T-helper 2 cell treated with Interferon-gamma antibody and Interleukin-4, amounts not matched to agents 5 μg/mL and 100 μg/mL, for 36 hours (primary cell): ENCODE results near the gene ATP9B.
"Not testable (repeated sequence)": the region's sequence is repeated elsewhere in the genome, so short reads cannot be mapped to it uniquely, and the experiment has no call there.

Source experiments
- DNase-seq: peaks from one replicate; pipeline ENCODE4 v3.0.0; 2021; ENCODE audit warnings: low spot score
- H3K27ac Mint-ChIP-seq: one replicate; pipeline ENCODE4 v1.8.0; 2021; ENCODE audit warnings: mild to moderate bottlenecking, mixed read lengths
- H3K27me3 Mint-ChIP-seq: one replicate; pipeline ENCODE4 v1.8.0; 2021; ENCODE audit warnings: low read depth, mixed read lengths
- H3K36me3 Mint-ChIP-seq: one replicate; pipeline ENCODE4 v1.8.0; 2021; ENCODE audit warnings: low read depth, mixed read lengths
- H3K4me1 Mint-ChIP-seq: one replicate; pipeline ENCODE4 v1.8.0; 2021; ENCODE audit warnings: low read depth, mixed read lengths
- H3K4me3 Mint-ChIP-seq: one replicate; pipeline ENCODE4 v1.8.0; 2022; ENCODE audit warnings: mild to moderate bottlenecking, moderate library complexity, mixed read lengths
- H3K9me3 Mint-ChIP-seq: one replicate; pipeline ENCODE4 v1.8.0; 2021; ENCODE audit warnings: mixed read lengths

The ATP9B gene

GRCh38 chr18:79258447-79258846 lies 189.3 kb downstream of the ATP9B start:
- no peak overlapping the region for H3K4me3 Mint-ChIP-seq
- DNase-seq = no peak
- H3K27ac Mint-ChIP-seq = no peak overlapping the region
- no peaks in the 10 kb centered on the region for H3K4me1 Mint-ChIP-seq
- no peaks in the 10 kb centered on the region for H3K27me3 Mint-ChIP-seq
- H3K9me3 Mint-ChIP-seq = no peaks in the 10 kb centered on the region
- H3K36me3 Mint-ChIP-seq = no peaks in the 10 kb centered on the region

DNA sequence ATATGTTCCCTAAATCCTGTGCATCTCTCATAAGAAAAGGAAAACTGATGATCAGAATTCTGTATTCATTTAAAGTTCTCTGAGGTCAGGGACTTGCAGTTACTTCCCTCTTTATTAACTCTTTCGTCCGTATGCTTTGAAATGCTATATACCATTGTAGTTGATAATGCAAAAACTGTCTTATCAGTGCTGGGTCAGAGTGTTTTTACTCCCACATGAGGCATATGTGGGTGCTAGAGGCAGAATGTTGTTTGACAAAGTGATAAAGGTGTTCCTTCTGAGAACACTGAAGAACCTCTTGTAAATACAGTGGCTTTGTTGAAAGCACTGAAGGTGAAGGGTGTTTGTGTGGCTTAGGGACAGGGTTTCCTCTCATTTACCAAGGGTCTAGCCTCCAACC lies 190.0 kb downstream of the ATP9B start:
- H3K4me1 Mint-ChIP-seq = no peaks in the 10 kb centered on the region
- H3K36me3 Mint-ChIP-seq = no peaks in the 10 kb centered on the region
- H3K9me3 Mint-ChIP-seq = no peaks in the 10 kb centered on the region

GRCh38 chr18:79260023-79260422 lies 190.8 kb downstream of the ATP9B start:
- Mint-ChIP-seq H3K4me1 (no peaks in the 10 kb centered on the region), H3K27ac (no peak overlapping the region), H3K36me3 (peaks cover 1% of the 10 kb centered on the region), H3K9me3 (peaks cover 2% of the 10 kb centered on the region), H3K4me3 (no peak overlapping the region), H3K27me3 (no peaks in the 10 kb centered on the region)
- no peak for DNase-seq

More for the DNA sequence above, 190.0 kb downstream of the ATP9B start:
- H3K4me3 Mint-ChIP-seq = no peak overlapping the region
- no peak for DNase-seq
- H3K27ac Mint-ChIP-seq = no peak overlapping the region
- H3K27me3 Mint-ChIP-seq = no peaks in the 10 kb centered on the region

DNA sequence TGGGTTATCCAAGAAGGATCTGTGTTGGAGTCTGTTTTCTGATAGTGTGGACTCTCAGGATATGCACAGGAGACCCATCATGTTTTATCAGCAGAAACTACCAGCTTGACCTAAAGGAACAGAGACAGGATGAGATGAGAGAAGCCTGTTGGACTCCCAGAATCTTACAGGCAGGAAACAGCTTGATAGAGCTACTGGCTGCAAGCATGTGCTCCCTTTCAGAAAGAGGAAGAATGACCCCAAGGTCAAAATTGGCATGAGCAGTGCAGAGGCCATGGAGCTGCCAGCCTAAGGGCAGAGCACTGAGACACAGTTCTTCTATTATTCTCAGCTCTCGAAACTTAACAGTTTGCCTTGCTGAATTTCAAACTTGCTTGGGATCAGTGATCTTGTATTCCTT lies 191.3 kb downstream of the ATP9B start:
- H3K9me3 Mint-ChIP-seq = peaks cover 7% of the 10 kb centered on the region
- H3K36me3 Mint-ChIP-seq = peaks cover 3% of the 10 kb centered on the region
- DNase-seq = no peak
- no peak overlapping the region for H3K4me3 Mint-ChIP-seq
- no peaks in the 10 kb centered on the region for H3K4me1 Mint-ChIP-seq
- no peaks in the 10 kb centered on the region for H3K27me3 Mint-ChIP-seq
- no peak overlapping the region for H3K27ac Mint-ChIP-seq

GRCh38 chr18:79265068-79265467 lies 195.9 kb downstream of the ATP9B start:
- H3K4me3 Mint-ChIP-seq, H3K4me1 Mint-ChIP-seq, H3K27ac Mint-ChIP-seq, DNase-seq, H3K36me3 Mint-ChIP-seq, H3K27me3 Mint-ChIP-seq, H3K9me3 Mint-ChIP-seq: not testable (repeated sequence)

GRCh38 chr18:79271812-79272211 lies 202.6 kb downstream of the ATP9B start:
- not testable (repeated sequence) for DNase-seq, H3K36me3 Mint-ChIP-seq, H3K4me3 Mint-ChIP-seq, H3K4me1 Mint-ChIP-seq, H3K27me3 Mint-ChIP-seq, H3K9me3 Mint-ChIP-seq, H3K27ac Mint-ChIP-seq

DNA sequence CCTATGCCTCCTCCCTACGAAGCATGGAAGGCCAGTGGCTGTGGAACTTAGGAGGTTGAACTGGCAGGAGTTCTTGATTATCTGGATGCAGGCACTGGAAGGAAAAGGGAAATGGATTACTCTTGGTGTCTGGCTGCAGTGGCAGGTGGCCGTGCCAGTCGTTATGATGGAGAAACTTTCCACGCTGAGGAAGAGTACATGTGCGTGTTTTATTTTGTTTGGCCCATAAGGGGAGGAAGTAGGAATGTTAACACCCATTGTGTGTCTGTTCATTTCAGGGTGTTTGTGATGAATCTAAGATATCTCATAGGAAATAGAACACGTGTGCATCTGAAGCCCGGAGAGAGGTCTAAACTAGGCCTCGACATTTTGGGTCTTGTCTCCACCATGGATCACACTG lies 203.7 kb downstream of the ATP9B start:
- Mint-ChIP-seq H3K27me3 (no peaks in the 10 kb centered on the region), H3K4me1 (peaks cover 11% of the 10 kb centered on the region), H3K27ac (no peak overlapping the region), H3K36me3 (peaks cover 9% of the 10 kb centered on the region), H3K9me3 (peaks cover 4% of the 10 kb centered on the region), H3K4me3 (no peak overlapping the region)
- no peak for DNase-seq

DNA sequence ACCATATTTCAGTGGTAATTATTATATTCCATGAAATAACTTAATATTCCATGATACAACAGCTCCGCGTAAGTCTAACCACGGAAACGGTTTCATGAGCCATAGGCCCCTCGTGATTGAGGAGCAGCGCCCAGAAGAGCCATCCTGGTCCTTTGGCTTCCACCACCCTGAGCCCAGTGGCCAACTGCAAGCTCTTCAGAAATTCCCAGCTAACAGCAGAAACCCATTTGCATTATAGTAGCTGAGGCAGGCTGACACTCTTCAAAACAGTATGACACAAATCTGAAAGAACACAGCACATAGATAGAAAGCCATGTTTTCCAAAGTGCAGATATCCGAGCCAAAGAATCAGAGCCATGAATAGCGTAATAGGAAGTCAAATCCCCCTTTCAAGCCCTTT lies 205.6 kb downstream of the ATP9B start:
- H3K4me3 Mint-ChIP-seq = no peak overlapping the region
- DNase-seq = no peak
- H3K27ac Mint-ChIP-seq = no peak overlapping the region
- peaks cover 4% of the 10 kb centered on the region for H3K9me3 Mint-ChIP-seq
- H3K4me1 Mint-ChIP-seq = peaks cover 11% of the 10 kb centered on the region
- H3K36me3 Mint-ChIP-seq = peaks cover 9% of the 10 kb centered on the region
- no peaks in the 10 kb centered on the region for H3K27me3 Mint-ChIP-seq

DNA sequence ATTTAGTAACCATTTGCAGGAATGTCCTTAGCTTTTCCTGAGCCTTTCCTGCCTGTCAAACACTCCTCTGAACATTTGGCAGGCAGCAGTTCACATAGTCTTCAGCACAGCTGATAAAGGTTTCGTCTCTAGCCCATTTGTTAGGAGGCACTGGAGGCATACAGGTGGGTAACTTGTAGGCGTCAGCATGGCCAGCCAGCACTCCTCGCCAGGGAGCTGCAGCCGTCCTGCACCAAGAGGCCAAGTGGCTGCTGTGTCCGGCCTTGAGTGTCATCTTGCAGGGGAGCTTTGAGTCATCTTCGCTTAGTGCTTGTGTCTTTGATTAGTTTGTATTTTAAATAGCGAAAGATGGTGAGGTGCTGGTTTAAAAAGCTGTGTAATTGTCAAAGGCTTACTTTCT lies 206.3 kb downstream of the ATP9B start:
- Mint-ChIP-seq H3K4me3 (no peak overlapping the region), H3K27ac (no peak overlapping the region), H3K27me3 (no peaks in the 10 kb centered on the region), H3K4me1 (peaks cover 11% of the 10 kb centered on the region), H3K36me3 (peaks cover 9% of the 10 kb centered on the region), H3K9me3 (peaks cover 4% of the 10 kb centered on the region)
- DNase-seq = no peak

DNA sequence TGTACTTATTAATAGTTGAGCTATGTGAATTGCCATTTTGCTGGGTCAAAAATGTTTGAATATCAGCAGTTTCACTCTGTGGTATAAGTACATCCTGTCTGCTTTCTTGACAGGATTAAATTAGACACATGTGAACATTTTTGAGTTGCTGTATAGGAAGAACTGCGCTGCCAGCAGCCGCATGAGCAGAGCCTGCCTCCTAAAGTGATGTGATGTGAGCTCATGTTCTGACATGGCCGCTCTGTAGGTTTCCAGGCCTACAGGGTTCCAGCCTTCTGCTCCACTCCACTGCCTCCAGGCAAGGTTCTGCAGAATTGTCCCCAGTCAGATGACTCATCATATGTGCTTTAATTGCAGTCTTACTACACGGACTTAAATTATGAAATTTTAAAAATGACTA lies 206.8 kb downstream of the ATP9B start:
- DNase-seq = no peak
- Mint-ChIP-seq H3K27me3 (no peaks in the 10 kb centered on the region), H3K9me3 (peaks cover 4% of the 10 kb centered on the region), H3K4me1 (peaks cover 11% of the 10 kb centered on the region), H3K36me3 (peaks cover 9% of the 10 kb centered on the region), H3K4me3 (no peak overlapping the region), H3K27ac (no peak overlapping the region)

GRCh38 chr18:79278896-79279295 lies 209.7 kb downstream of the ATP9B start:
- Mint-ChIP-seq H3K4me1 (peaks cover 9% of the 10 kb centered on the region), H3K36me3 (peaks cover 1% of the 10 kb centered on the region), H3K27me3 (no peaks in the 10 kb centered on the region), H3K9me3 (no peaks in the 10 kb centered on the region), H3K4me3 (no peak overlapping the region), H3K27ac (no peak overlapping the region)
- no peak for DNase-seq

DNA sequence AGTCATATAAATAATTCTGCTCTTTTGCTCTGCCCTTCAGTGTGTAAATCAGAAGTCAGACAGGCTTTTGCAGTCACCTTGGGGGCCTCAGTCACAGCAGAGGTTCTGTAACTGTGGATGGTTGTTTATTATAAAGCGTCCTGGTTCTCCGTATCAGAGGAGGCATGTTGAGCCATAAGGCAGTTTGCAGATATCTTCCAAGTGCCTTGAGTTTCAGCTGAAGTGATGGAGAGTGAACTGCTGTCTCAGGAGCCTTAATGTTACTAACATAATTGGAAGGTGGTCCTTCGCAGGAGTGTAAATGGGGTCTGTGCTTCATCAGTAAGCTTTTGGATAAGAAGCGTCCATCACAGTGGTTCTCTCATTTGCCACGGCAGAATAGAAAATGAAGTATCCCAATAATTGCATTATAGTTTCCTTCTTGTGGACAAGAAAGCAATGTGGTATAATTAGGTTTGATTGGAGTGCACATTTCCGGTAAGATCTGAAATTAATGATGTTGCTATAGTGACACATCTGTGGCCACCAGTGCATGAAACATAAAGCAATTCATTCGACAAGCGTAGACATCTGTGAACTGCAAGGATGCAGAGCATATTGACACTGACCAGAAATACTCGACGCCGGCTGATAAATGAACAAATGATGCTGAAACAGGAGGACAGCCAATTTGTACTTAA lies 214.1 kb downstream of the ATP9B start:
- DNase-seq = no peak
- H3K9me3 Mint-ChIP-seq = peaks cover 4% of the 10 kb centered on the region
- H3K4me1 Mint-ChIP-seq = no peaks in the 10 kb centered on the region
- no peak overlapping the region for H3K4me3 Mint-ChIP-seq
- peaks cover 5% of the 10 kb centered on the region for H3K36me3 Mint-ChIP-seq
- H3K27ac Mint-ChIP-seq = no peak overlapping the region
- no peaks in the 10 kb centered on the region for H3K27me3 Mint-ChIP-seq

- no peaks in the 10 kb centered on the region for H3K27me3 Mint-ChIP-seq
- DNase-seq = no peak
- H3K4me3 Mint-ChIP-seq = no peak overlapping the region
- no peaks in the 10 kb centered on the region for H3K4me1 Mint-ChIP-seq
- H3K9me3 Mint-ChIP-seq = peaks cover 4% of the 10 kb centered on the region
- H3K36me3 Mint-ChIP-seq = peaks cover 5% of the 10 kb centered on the region
- H3K27ac Mint-ChIP-seq = no peak overlapping the region
Observed at GRCh38 chr18:79283929-79284328, 214.7 kb downstream of the ATP9B start.

- H3K9me3 Mint-ChIP-seq, H3K36me3 Mint-ChIP-seq, H3K27ac Mint-ChIP-seq, DNase-seq, H3K4me3 Mint-ChIP-seq, H3K4me1 Mint-ChIP-seq, H3K27me3 Mint-ChIP-seq: not testable (repeated sequence)
Observed at GRCh38 chr18:79285191-79285590, 216.0 kb downstream of the ATP9B start.

GRCh38 chr18:79290409-79290808 lies 221.2 kb downstream of the ATP9B start:
- H3K4me3 Mint-ChIP-seq, DNase-seq, H3K4me1 Mint-ChIP-seq, H3K9me3 Mint-ChIP-seq, H3K27ac Mint-ChIP-seq, H3K27me3 Mint-ChIP-seq, H3K36me3 Mint-ChIP-seq: not testable (repeated sequence)
